Retinal pigment epithelial cell (primary cell): Measurements from ENCODE around the gene SLC2A10.
A peak's percentile ranks its signal among the peaks of the same experiment; 100 is the strongest.

Source experiments
- DNase-seq: peaks from one replicate; pipeline ENCODE4 v3.0.0-alpha.2; 2010; ENCODE audit warnings: low read depth
- H3K4me3 ChIP-seq: 2 replicates; pipeline ENCODE4 v1.5.1; 2011; ENCODE audit warnings: mild to moderate bottlenecking, low read length, control low read depth, moderate library complexity
- CTCF ChIP-seq: conservative IDR thresholded peaks from 2 replicates; pipeline ENCODE4 v1.5.1; 2011; ENCODE audit warnings: low read depth, low read length, control low read depth, inconsistent platforms

Gene SLC2A10

GRCh38 chr20:46709459-46710152 is at the start of gene SLC2A10:
SLC2A10 (plus strand) TSS chr20:46709649; CDS start chr20:46709737, 88 bp downstream.
- no peak for TF ChIP-seq CTCF
- no peak for DNase-seq
- H3K4me3 ChIP-seq, result peak within 1 kb of the TSS; percentile 70

- H3K4me3 ChIP-seq, result no peak overlapping the region
- no peak for TF ChIP-seq CTCF
- DNase-seq, result no peak
Observed at GRCh38 chr20:46660487-46660886, 49.0 kb upstream of the SLC2A10 start.

GRCh38 chr20:46661659-46662058 is 47.8 kb upstream of the SLC2A10 start:
- TF ChIP-seq CTCF, result no peak
- DNase-seq, result no peak
- no peak overlapping the region for H3K4me3 ChIP-seq

- no peak for TF ChIP-seq CTCF
- DNase-seq, result no peak
Observed at GRCh38 chr20:46663531-46663930, 45.9 kb upstream of the SLC2A10 start.

GRCh38 chr20:46665602-46666001 is 43.8 kb upstream of the SLC2A10 start:
- no peak for DNase-seq
- TF ChIP-seq CTCF, result no peak
- H3K4me3 ChIP-seq, result no peak overlapping the region

More at GRCh38 chr20:46663531-46663930, 45.9 kb upstream of the SLC2A10 start:
- H3K4me3 ChIP-seq, result no peak overlapping the region

GRCh38 chr20:46666306-46666705 is 43.1 kb upstream of the SLC2A10 start:
- H3K4me3 ChIP-seq, result no peak overlapping the region
- no peak for DNase-seq
- TF ChIP-seq CTCF, result no peak

GRCh38 chr20:46666818-46667515 is 42.5 kb upstream of the SLC2A10 start:
- DNase-seq, result no peak
- no peak overlapping the region for H3K4me3 ChIP-seq
- TF ChIP-seq CTCF, result no peak
